ENCODE measurements around the gene ORAI1.

Gene ORAI1

GRCh38 chr12:121603581-121603980 is 22.7 kb upstream of the ORAI1 start:
- TF ChIP-seq CTCF (IDR thresholded peaks at IDR 0.05; ENCODE audit: low read depth, low read length) (no peak), POLR2A (IDR thresholded peaks at IDR 0.05; ENCODE audit: extremely low read depth, insufficient read length) (no peak), MYC (IDR thresholded peaks at IDR 0.05; ENCODE audit: low read depth, low read length) (no peak), MAX (IDR thresholded peaks at IDR 0.05; ENCODE audit: low read depth, low read length) (no peak)
- no peak overlapping the region for H3K4me3 ChIP-seq (ENCODE audit: low read depth, low read length)
- no peak for DNase-seq (ENCODE audit: low read depth)

- H3K4me3 ChIP-seq (ENCODE audit: low read depth, low read length) = no peak overlapping the region
- TF ChIP-seq MAX (IDR thresholded peaks at IDR 0.05; ENCODE audit: low read depth, low read length) = no peak
- no peak for TF ChIP-seq POLR2A (IDR thresholded peaks at IDR 0.05; ENCODE audit: extremely low read depth, insufficient read length)
- no peak for TF ChIP-seq MYC (IDR thresholded peaks at IDR 0.05; ENCODE audit: low read depth, low read length)
- TF ChIP-seq CTCF (IDR thresholded peaks at IDR 0.05; ENCODE audit: low read depth, low read length) = no peak
- DNase-seq (ENCODE audit: low read depth) = no peak
Measured at GRCh38 chr12:121608301-121608700, 18.0 kb upstream of the ORAI1 start.

DNA sequence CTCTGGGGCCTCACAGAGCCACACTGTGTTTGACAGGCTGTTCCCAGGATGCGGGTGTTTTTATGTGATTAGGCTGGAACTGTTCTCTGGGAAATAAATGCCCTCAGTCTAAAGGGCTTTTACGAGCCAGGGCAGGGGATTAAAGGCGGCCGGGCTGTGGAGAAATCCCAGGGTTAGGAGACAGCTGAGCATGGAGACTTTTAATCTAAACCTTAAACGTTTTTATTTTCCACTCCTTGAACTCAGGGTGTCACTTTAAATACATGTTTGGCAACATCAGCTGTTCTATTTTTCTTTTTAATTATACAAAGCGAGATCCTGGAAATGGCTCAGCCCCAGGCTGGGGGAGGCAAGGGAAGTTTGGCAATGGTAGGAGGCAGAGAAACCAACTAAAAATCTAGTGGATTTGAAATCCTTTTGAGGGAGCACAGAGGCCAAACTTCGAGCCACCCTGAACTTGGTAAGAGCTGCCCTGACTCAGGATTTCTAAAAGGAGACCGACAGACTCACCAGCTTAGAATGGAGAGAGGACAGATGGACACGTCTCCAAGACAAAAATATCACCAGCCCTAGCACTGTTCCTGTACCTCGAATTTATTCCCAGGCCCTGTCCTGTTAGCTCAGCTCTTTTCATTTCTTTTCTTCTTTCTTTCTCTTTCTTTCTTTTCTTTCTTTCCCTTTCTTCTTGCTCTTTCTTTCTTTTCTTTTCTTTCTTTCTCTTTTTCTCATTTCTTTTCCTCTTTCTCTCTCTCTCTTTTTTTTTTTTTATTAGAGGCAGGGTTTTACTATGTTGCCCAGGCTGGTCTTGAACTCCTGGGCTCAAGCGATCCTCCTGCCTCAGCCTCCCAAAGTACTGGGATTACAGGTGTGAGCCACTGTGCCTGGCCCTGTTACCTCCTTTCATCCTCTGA is 15.8 kb upstream of the ORAI1 start:
- TF ChIP-seq POLR2A (IDR thresholded peaks at IDR 0.05; ENCODE audit: extremely low read depth, insufficient read length) = no peak
- no peak for TF ChIP-seq CTCF (IDR thresholded peaks at IDR 0.05; ENCODE audit: low read depth, low read length)
- TF ChIP-seq MAX (IDR thresholded peaks at IDR 0.05; ENCODE audit: low read depth, low read length) = no peak
- no peak for TF ChIP-seq MYC (IDR thresholded peaks at IDR 0.05; ENCODE audit: low read depth, low read length)
- DNase-seq (ENCODE audit: low read depth) = no peak
- no peak overlapping the region for H3K4me3 ChIP-seq (ENCODE audit: low read depth, low read length)

DNA sequence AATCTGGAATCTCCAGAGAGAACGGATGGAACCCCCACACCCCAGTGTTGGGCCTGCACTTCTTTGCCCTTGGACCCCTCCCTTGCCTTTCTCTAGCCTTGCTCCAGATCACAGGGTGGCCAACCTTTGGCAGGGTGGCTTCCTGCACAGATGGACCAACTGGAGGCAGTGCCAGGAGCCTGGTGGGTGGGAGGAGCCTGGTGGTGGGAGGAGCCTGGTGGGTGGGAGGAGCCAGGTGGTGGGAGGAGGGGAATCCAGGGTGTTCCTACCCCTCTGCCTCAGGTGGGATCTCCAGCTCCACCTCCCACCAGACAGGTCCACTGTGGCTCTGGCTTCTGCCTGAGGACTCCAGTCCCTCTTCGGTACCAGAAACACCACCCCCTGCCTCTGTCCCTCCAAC is 15.0 kb upstream of the ORAI1 start:
- H3K4me3 ChIP-seq (ENCODE audit: low read depth, low read length) = no peak overlapping the region
- DNase-seq (ENCODE audit: low read depth) = no peak
- TF ChIP-seq POLR2A (IDR thresholded peaks at IDR 0.05; ENCODE audit: extremely low read depth, insufficient read length) (no peak), MYC (IDR thresholded peaks at IDR 0.05; ENCODE audit: low read depth, low read length) (no peak), CTCF (IDR thresholded peaks at IDR 0.05; ENCODE audit: low read depth, low read length) (no peak), MAX (IDR thresholded peaks at IDR 0.05; ENCODE audit: low read depth, low read length) (no peak)

DNA sequence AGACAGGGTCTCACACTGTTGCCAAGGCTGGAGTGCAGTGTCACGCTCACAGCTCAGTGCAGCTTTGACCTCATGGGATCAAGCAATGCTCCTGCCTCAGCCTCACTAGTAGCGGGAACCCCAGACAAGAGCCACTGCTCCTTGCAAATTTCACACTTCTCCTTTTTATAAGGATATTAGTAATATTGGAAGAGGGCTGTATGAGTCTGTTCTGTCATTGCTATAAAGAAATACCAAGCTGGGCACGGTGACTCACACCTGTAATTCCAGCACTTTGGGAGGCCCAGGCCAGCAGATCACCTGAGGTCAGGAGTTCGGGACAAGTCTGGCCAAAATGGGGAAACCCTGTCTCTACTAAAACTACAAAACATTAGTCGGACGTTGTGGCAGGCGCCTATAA is 12.9 kb upstream of the ORAI1 start:
- no peak for DNase-seq (ENCODE audit: low read depth)
- no peak for TF ChIP-seq MYC (IDR thresholded peaks at IDR 0.05; ENCODE audit: low read depth, low read length)
- TF ChIP-seq MAX (IDR thresholded peaks at IDR 0.05; ENCODE audit: low read depth, low read length) = no peak
- no peak for TF ChIP-seq POLR2A (IDR thresholded peaks at IDR 0.05; ENCODE audit: extremely low read depth, insufficient read length)
- TF ChIP-seq CTCF (IDR thresholded peaks at IDR 0.05; ENCODE audit: low read depth, low read length) = no peak
- H3K4me3 ChIP-seq (ENCODE audit: low read depth, low read length) = no peak overlapping the region

Data from NB4 (cell line).